Caco-2 (cell line): Measurements from ENCODE around the gene ARMC5. TPM values are rescaled to one million over a fixed set of nuclear protein-coding genes. Genes with fewer than 3 reads are reported as not detected.
"Not testable (repeated sequence)": the region's sequence is repeated elsewhere in the genome, so short reads cannot be mapped to it uniquely, and the experiment has no call there.

Experiments
- BruUV-seq: library from RNA; stranded (reverse); fragments of 400-500 nt; replicated peaks from 2 replicates; lab custom pipeline; 2021; lab: Mats Ljungman, UMichigan
- CTCF ChIA-PET: fragments of 300-600 bp; sonication (Branson Sonifier 250); formaldehyde crosslinking; loops from one replicate; lab custom pipeline; 2022; ENCODE audit warnings: antibody characterized with exemption; lab: Charles Lee
- POLR2A ChIA-PET: fragments of 300-600 bp; sonication (Branson Sonifier 250); formaldehyde crosslinking; loops from one replicate; lab custom pipeline; 2022; ENCODE audit warnings: antibody characterized with exemption; lab: Charles Lee
- DNase-seq, 2 experiments: peaks; one replicate each; pipeline versions ENCODE4 v3.0.0 to v3.0.0-alpha.2; 2020 to 2022
- H3K27me3 ChIP-seq: replicated peaks from 2 replicates; pipeline ENCODE4 v1.6.0; 2011; ENCODE audit warnings: low read length; ENCODE audit not compliant: control insufficient read depth, insufficient read depth
- H3K36me3 ChIP-seq: 2 replicates; pipeline ENCODE4 v1.5.1; 2011; ENCODE audit warnings: low read length; ENCODE audit not compliant: control insufficient read depth, insufficient read depth
- H3K4me1 ChIP-seq: fragments of 250-450 bp; sonication (Bioruptor Pico); 2 replicates; pipeline ENCODE4 v1.5.1; 2020; ENCODE audit warnings: mild to moderate bottlenecking
- H3K4me3 ChIP-seq: 2 replicates; pipeline ENCODE4 v1.5.1; 2011; ENCODE audit warnings: low read depth, mild to moderate bottlenecking, control low read depth, low read length
- H3K9me3 ChIP-seq: fragments of 250-450 bp; sonication (Bioruptor Pico); 2 replicates; pipeline ENCODE4 v1.5.1; 2020; ENCODE audit warnings: mild to moderate bottlenecking, moderate library complexity
- H3K27ac Mint-ChIP-seq: one replicate; pipeline ENCODE4 v1.8.0; 2022; ENCODE audit warnings: mixed read lengths; ENCODE audit not compliant: unreplicated experiment
- H3K27me3 Mint-ChIP-seq: one replicate; pipeline ENCODE4 v1.8.0; 2022; ENCODE audit warnings: mixed read lengths; ENCODE audit not compliant: insufficient read depth, unreplicated experiment
- H3K36me3 Mint-ChIP-seq: one replicate; pipeline ENCODE4 v1.8.0; 2022; ENCODE audit warnings: mild to moderate bottlenecking, mixed read lengths; ENCODE audit not compliant: insufficient read depth, unreplicated experiment
- H3K4me1 Mint-ChIP-seq: one replicate; pipeline ENCODE4 v1.8.0; 2022; ENCODE audit warnings: low read depth, mixed read lengths; ENCODE audit not compliant: unreplicated experiment
- H3K4me3 Mint-ChIP-seq: one replicate; pipeline ENCODE4 v1.8.0; 2022; ENCODE audit warnings: mild to moderate bottlenecking, moderate library complexity, mixed read lengths; ENCODE audit not compliant: unreplicated experiment
- H3K9me3 Mint-ChIP-seq: one replicate; pipeline ENCODE4 v1.8.0; 2022; ENCODE audit warnings: mixed read lengths; ENCODE audit not compliant: unreplicated experiment
- intact Hi-C: fragments of 100-400 bp; cut with micrococcal nuclease; formaldehyde crosslinking; loops from one replicate; pipeline ENCODE4 v1.10.0; 2022; ENCODE audit not compliant: unreplicated experiment
- total RNA-seq: library from RNA; stranded (reverse); gene quantifications from 2 replicates; pipeline ENCODE4 v1.2.3, GENCODE V29; 2022
- TF ChIP-seq, protein P1 (sequence below), 2 experiments: fragments of 200-600 bp in 1 of 2; IDR thresholded peaks; 1 replicate in 1 of 2; 2 replicates in 1 of 2; pipeline versions ENCODE4 v1.5.1 to v1.8.0; 2011 to 2022; ENCODE audit warnings: antibody characterized with exemption in 1 of 2, control low read depth in 1 of 2, inconsistent platforms in 1 of 2, low read depth in 1 of 2, low read length in 1 of 2, mild to moderate bottlenecking in 1 of 2, moderate library complexity in 1 of 2; ENCODE audit not compliant: insufficient read depth in 1 of 2, severe bottlenecking in 1 of 2, unreplicated experiment in 1 of 2

Gene ARMC5
- total RNA-seq, 1 experiment from 2014 or later = 10.2 TPM

GRCh38 chr16:31483081-31483480 lies 23.8 kb downstream of the ARMC5 start, which contains the start of gene SLC5A2:
SLC5A2 (plus strand) TSS chr16:31483123; CDS start chr16:31483137, 14 bp downstream.
- no peaks in the 10 kb centered on the region for H3K36me3 ChIP-seq
- no peak within 1 kb of the TSS for H3K4me3 Mint-ChIP-seq

GRCh38 chr16:31484048-31484447 lies 24.7 kb downstream of the ARMC5 start:
- Mint-ChIP-seq H3K36me3 (peaks cover 15% of the 10 kb centered on the region), H3K27ac (peak overlapping the region; percentile 89), H3K4me3 (peak overlapping the region; percentile 67)
- DNase-seq, H3K4me3 ChIP-seq, H3K27me3 ChIP-seq, H3K36me3 ChIP-seq, CTCF ChIA-PET, H3K27me3 Mint-ChIP-seq, H3K9me3 ChIP-seq, BruUV-seq, H3K9me3 Mint-ChIP-seq, H3K4me1 Mint-ChIP-seq: not testable (repeated sequence)
- H3K4me1 ChIP-seq = peaks cover 18% of the 10 kb centered on the region
- POLR2A ChIA-PET = interaction anchor here (0.7 kb wide), 1 partner anchor 24 kb away, joined by 3 read pairs; the partner anchor contains the start of gene RUSF1
- intact Hi-C loops = loop anchor here (1.0 kb wide), 2 partner anchors 25 to 213 kb away; partner anchors contain the start of gene ARMC5

More at GRCh38 chr16:31483081-31483480, 23.8 kb downstream of the ARMC5 start, which contains the start of gene SLC5A2:
- TF ChIP-seq, protein P1, sequence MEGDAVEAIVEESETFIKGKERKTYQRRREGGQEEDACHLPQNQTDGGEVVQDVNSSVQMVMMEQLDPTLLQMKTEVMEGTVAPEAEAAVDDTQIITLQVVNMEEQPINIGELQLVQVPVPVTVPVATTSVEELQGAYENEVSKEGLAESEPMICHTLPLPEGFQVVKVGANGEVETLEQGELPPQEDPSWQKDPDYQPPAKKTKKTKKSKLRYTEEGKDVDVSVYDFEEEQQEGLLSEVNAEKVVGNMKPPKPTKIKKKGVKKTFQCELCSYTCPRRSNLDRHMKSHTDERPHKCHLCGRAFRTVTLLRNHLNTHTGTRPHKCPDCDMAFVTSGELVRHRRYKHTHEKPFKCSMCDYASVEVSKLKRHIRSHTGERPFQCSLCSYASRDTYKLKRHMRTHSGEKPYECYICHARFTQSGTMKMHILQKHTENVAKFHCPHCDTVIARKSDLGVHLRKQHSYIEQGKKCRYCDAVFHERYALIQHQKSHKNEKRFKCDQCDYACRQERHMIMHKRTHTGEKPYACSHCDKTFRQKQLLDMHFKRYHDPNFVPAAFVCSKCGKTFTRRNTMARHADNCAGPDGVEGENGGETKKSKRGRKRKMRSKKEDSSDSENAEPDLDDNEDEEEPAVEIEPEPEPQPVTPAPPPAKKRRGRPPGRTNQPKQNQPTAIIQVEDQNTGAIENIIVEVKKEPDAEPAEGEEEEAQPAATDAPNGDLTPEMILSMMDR (IDR thresholded peaks at IDR 0.05; ENCODE audit: insufficient read depth in 1 of 2, low read depth in 1 of 2, low read length in 1 of 2, severe bottlenecking in 1 of 2, unreplicated experiment in 1 of 2) = no peak
- DNase-seq = no peak
- Mint-ChIP-seq H3K9me3 (no peaks in the 10 kb centered on the region), H3K36me3 (peaks cover 13% of the 10 kb centered on the region), H3K4me1 (no peaks in the 10 kb centered on the region), H3K27me3 (no peaks in the 10 kb centered on the region), H3K27ac (no peak within 1 kb of the TSS)
- ChIA-PET CTCF (no interaction called here), POLR2A (no interaction called here)
- intact Hi-C loops = no loop called here
- H3K4me3 ChIP-seq = no peak within 1 kb of the TSS
- H3K27me3 ChIP-seq = no peaks in the 10 kb centered on the region
- BruUV-seq = no TSS peak
- H3K4me1 ChIP-seq = peaks cover 21% of the 10 kb centered on the region
- no peaks in the 10 kb centered on the region for H3K9me3 ChIP-seq

GRCh38 chr16:31484491-31485171 lies 25.3 kb downstream of the ARMC5 start:
- H3K36me3 Mint-ChIP-seq = peaks cover 18% of the 10 kb centered on the region
- H3K4me1 ChIP-seq = peaks cover 18% of the 10 kb centered on the region
- peak overlapping the region; percentile 21 for H3K4me3 ChIP-seq
- H3K4me3 Mint-ChIP-seq = peak overlapping the region; percentile 67
- ChIA-PET CTCF (no interaction called here), POLR2A (interaction anchor here (0.7 kb wide), 1 partner anchor 24 kb away, joined by 3 read pairs; the partner anchor contains the start of gene RUSF1)
- H3K4me1 Mint-ChIP-seq = no peaks in the 10 kb centered on the region
- no peaks in the 10 kb centered on the region for H3K27me3 Mint-ChIP-seq
- peak; percentile 87 to 93 for DNase-seq
- intact Hi-C loops = loop anchor here (1.0 kb wide), 2 partner anchors 25 to 213 kb away; partner anchors contain the start of gene ARMC5
- peak overlapping the region; percentile 89 for H3K27ac Mint-ChIP-seq
- no peaks in the 10 kb centered on the region for H3K27me3 ChIP-seq
- no peaks in the 10 kb centered on the region for H3K36me3 ChIP-seq
- BruUV-seq = TSS peak; percentile 79
- H3K9me3 Mint-ChIP-seq = no peaks in the 10 kb centered on the region
- no peaks in the 10 kb centered on the region for H3K9me3 ChIP-seq
- TF ChIP-seq, protein P1 (IDR thresholded peaks at IDR 0.05; ENCODE audit: insufficient read depth in 1 of 2, low read depth in 1 of 2, low read length in 1 of 2, severe bottlenecking in 1 of 2, unreplicated experiment in 1 of 2) = peak in 1 of 2 experiments; percentile 8
